ENCODE measurements around the gene EXOC3L4.

EXOC3L4 gene

GRCh38 chr14:103127861-103128598 lies 33.5 kb downstream of the EXOC3L4 start:
- H3K27ac ChIP-seq = peak overlapping the region; percentile 82

DNA sequence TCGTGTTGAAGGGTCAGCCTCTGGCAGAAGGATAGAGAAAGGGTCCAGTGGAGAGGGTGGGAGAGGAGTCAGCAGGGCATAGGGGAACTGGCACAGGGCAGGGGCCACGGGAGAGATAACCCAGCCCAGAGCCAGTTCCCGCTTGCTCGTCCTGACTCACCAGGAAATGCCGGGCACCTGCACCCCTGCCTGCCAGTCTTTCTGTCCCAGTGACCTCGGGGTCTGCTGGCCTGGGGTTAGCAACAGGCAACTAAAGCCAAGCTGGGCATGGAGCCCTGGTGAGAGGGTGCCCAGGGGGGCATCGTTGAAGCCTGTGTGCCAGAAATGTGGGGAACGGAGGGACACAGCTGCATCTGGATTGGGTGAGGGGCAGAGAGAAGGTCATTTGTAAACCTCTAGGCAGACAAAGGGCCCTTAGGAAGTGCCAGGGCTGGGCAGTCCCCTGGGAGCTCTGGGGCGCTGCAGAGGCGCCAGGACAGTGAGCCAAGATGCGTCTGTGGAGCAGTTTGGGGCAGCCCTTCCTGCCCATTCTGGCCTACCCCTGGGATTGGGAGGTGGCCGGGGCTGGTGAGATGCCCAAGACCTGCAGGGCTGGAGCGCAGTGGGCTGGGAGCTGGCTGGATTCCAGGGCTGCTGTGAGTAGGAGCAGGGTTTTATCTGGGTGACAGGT lies 34.2 kb downstream of the EXOC3L4 start:
- H3K27ac ChIP-seq = peak overlapping the region; percentile 82
- no peak for TF ChIP-seq CTCF (conservative IDR thresholded peaks at IDR 0.05)

More at GRCh38 chr14:103127861-103128598, 33.5 kb downstream of the EXOC3L4 start:
- no peak for TF ChIP-seq CTCF (conservative IDR thresholded peaks at IDR 0.05)

- TF ChIP-seq CTCF (conservative IDR thresholded peaks at IDR 0.05) = no peak
- peak overlapping the region; percentile 82 for H3K27ac ChIP-seq
These were observed 34.9 kb downstream of the EXOC3L4 start for GRCh38 chr14:103129301-103130016.

- H3K27ac ChIP-seq = peak overlapping the region; percentile 82
- no peak for TF ChIP-seq CTCF (conservative IDR thresholded peaks at IDR 0.05)
These were observed 35.7 kb downstream of the EXOC3L4 start for GRCh38 chr14:103130017-103130764.

DNA sequence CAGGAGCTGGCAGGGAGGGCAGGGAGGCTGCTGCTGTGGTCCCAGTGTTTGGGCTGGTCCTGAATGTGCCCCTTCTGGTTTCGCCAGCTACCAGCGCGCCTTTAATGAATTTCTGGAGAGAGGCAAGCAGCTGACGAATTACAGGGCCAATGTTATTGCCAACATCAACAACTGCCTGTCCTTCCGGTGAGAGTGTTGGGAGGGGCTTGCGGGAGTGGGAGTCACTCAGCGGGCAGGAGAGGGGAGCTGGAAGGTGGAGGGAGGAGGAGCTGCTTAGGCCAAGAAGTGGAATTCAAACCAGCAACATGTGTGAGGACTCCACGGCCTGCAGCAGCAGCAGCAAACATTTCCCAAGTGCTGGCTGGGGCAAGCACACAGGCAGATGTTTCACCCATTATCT lies 36.4 kb downstream of the EXOC3L4 start:
- TF ChIP-seq CTCF (conservative IDR thresholded peaks at IDR 0.05) = no peak
- H3K27ac ChIP-seq = peak overlapping the region; percentile 82

GRCh38 chr14:103131580-103131979 lies 37.1 kb downstream of the EXOC3L4 start:
- peak overlapping the region; percentile 82 for H3K27ac ChIP-seq
- no peak for TF ChIP-seq CTCF (conservative IDR thresholded peaks at IDR 0.05)
